GM21529 (cell line): ENCODE measurements around the gene PTPRE.

Experiments used
- ATAC-seq: cut with Tn5 transposase; IDR thresholded peaks from one replicate; pipeline ENCODE4 v1.9.1; 2021; ENCODE audit not compliant: unreplicated experiment

PTPRE gene

DNA sequence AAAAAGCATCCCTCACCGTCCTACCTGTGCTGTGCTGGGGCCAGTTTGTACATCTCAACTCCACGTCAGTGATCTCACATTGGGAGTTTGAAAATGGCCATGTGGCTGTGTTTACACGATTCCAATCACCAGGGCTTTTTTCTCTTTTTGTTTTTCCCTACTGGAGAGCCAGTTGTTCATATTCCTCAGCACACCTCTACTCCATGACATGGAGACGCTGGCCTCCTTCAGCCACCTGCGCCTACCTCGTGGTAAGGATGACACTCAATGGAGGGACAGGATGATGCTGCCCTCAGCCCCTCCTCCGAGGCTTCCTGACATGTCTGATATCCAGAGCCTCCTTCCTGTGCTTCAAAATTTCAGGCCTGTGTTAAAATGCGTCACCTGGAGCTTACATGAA lies 24.5 kb upstream of the PTPRE start:
- no peak for ATAC-seq

DNA sequence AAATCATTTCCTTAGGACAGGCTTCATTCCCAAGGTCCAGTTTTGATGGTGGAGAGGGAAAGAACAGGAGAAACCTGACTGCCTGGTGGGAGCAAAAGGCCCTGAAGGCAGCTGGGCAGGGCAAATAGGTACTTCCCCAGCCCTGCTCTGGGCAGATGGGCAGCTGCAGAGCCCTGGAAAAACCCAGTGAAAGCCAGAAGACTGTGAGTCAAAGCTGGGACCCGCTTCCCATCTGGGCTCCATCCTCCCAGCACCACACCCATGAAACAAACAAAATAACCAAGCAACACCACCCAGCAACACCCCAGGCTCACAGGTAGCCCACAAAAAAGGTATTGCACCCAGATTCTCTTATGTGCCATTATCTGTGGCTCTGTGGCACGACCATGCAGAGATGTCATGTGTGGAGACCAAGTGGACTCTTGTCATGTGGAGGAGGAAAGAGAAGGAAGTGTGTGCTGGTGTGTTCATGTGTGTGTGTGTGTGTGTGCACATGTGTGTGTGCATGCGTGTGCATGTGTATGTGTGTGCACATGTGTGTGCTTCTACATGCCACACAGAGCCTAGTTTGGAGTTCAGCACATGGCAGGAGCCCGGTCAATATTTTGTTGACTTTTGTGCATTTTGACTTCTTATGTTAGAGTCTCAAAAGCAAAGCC lies 24.0 kb upstream of the PTPRE start:
- no peak for ATAC-seq

DNA sequence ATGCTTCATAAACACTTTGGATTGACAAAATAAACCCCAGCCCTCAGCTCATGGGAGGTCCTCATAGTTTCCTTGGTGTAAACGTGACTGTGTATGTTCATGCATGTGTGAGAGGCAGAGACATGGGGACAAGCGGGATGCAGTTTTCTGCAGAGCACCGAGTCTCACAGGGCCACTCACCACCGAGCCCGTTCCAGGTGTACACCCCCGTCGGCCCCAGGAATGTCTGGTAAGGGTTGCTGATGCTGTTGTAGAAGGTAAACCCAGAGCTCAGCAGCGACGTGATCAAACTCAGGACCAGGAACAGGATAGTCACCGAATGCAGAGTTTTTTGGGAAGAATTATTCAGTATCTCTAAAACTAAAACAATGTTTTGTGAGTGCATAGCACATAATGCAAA lies 23.4 kb upstream of the PTPRE start:
- no peak for ATAC-seq

DNA sequence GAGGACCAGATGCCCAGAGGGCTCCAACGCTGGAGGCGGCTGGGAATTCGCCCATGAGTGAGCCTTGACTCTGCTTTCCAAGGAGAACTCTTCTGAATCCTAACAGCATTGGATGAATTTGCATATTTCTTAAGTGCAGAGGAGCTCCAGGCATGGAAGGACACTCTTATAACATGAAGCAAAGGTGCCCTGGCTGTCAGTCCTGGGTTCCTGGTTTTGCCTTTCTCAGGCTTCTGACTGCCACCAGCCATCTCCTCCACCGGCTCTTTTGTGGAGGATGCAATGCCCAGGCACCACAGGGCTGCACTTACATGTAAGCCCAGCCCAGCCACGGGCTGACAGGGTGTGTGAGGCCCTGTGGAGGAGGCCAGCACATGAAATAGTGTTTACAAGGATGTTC lies 22.4 kb upstream of the PTPRE start:
- ATAC-seq, result no peak

DNA sequence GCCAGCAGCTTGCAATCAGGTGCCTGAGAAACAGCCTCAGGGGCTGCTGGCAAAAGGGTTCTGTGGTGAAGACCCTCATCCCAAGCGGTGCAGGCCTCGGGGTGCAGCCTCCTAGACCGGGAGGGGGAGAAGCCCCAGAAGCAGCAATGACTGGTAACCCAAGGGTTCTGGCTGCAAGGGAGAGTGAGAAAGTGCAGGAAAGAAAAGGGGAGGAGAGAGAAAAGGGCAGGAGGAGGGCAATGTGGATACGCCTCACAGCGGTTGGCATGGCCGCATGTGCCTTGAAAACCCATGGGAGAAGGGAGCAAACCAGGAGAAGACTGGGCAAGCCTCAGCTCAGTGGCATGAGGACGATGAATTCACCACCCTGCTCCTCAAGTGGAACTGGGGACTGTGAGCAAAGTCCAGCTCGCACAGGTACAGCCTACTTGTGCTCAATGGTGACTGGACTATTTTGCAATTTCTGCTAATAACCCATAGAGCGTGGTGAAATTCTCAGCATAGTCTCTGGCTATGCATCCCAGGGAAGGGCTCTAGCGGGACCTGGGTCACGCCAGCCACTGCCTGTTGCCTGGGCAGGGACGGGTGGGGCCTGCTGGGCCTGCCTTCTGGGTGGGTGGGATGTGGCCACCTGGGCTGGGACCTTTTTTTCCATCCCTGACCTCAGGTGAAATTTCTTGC lies 20.4 kb upstream of the PTPRE start:
- ATAC-seq, result no peak

DNA sequence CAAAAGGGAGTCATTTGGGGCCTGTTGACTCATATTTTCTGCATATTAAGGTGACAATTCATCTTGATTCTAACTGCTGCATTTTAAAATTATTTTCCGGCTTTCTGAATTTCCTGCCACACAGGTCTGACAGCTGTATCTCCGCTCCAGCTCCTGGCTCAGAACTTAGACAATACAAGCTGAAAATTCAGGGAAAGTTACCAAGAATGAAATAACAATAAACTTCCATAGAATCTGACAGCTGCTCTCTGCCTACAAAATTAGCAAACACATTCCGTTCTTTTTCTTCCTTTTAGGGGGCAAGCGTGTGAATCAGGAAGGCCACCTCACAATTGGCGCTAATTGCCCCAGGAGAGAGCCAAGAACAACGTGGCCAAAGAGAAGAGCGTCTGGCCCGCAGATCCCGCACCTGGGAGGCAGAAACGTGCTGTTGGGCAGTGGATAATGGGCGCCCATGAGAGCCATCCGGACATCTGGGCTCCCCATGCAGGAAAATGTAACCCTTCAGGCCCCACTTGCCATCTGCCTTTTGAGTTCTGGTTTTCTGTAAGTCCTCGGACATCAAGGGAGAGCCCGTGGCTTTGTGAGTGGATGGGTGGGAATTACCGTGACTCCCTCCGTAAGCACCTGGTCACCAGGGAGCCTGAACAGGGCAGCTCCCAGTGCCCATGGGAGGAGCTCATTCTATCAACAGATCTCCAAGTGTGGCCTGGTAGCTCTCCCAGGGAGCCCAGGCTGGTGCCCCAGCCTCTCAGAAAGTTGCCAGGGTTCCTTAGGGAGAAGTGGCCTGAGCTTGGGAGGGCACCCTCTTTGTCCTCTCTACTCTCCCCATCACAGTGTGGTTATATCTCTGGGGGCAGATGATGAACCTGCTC lies 19.1 kb upstream of the PTPRE start:
- ATAC-seq, result no peak

DNA sequence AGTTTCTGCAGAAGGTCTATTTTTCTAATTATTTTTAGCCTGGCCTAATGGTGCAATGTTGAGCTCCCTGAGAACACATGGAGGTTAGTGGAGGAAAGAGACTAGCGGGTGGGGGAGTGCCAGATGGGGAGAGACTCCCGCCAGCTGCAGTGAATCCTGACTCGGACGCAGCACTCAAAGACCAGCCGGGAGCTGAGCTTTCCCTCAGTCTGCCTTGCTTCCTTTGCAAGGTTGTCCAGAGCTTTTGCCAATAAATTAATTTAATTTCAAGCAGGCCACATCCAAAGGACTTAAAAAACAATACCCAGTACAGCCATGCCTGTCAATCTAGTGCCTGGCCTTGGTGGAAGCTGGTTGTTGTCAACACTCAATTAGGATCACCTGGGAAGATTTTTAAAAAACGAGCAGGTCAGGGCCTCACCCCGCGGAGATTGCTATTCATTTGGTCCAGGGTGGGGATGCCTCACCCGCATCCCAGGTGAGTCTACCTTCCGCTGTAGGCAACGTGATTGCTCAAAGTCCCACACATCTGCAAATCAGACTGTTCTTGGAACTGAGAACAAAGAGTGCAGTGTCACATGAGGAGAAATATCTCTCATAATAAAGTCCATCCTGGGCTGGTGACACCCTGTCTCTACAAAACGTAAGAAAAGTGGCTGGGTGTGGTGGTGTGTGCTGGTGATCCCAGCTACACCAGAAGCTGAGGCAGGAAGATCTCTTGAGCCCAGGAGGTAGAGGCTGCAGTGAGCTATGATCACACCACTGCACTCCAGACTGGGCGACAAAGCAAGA lies 18.2 kb upstream of the PTPRE start:
- ATAC-seq, result no peak

DNA sequence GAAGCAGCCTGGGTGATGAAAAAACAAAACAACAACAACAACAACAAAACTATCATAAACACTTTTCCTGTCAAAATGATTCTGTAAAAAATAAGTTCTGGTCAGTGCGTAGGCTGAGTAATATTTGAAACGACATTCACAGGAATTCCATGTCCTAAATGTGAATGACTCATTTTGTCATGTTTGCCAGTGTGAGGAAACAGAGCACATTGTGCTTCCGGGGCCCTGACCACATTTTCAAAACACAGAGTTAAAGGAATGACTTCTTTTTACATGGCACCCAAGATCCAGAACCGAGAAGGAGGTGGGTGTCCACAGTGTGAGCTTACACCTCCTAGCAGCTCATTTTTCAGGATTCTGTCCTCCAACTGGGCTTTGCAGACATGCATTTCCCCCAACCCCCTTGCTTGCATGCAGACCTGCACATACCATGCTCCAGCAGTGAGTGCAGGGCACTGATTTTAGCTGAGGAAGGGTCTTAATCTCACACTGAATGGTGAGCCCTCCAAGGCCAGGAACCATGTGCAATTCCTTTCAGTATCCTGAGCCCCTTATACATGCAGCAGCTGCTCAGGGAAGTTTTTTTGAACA lies 17.2 kb upstream of the PTPRE start:
- no peak for ATAC-seq

DNA sequence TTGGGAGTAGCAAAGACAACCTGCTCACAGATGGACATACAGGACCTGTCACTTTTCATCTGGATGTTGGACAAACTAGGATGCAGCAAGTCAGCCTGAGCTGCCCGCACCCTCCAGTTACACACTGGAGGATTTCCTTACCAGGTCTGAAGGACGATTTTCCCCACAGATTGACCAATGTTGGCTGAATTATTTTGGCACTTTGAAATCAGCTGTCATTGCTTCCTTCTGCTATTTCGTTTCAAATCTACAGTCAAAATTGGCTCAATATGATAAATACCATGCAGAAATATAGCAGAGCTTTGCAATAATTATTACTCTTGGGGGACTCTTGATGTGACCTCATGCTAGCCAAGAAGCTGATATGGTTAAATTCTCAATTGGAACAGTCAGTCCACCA lies 16.7 kb upstream of the PTPRE start:
- ATAC-seq, result no peak

DNA sequence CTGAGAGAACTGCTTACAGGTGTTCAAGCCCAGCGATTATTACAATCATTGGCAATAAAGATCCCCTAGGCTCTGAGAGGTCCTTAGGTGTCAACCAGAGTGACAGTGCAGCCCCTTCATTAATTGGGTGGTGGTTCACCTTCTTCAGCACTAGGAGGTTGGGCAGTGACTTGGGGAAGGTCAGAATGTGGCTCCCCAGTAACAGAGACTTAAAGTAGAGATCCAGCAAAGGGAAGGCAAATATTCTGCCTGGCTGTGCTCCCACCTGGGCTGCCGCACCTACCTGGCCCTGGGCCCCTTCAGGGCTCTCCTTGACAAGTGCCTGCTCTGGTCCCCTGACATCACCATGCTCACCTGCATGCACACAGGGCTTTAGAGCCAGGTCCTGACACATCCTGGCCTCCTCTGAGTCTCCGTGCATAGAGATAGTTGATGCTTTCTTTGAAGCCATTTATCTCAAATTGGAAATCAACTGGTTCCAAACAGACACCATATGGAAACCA lies 16.0 kb upstream of the PTPRE start:
- no peak for ATAC-seq

DNA sequence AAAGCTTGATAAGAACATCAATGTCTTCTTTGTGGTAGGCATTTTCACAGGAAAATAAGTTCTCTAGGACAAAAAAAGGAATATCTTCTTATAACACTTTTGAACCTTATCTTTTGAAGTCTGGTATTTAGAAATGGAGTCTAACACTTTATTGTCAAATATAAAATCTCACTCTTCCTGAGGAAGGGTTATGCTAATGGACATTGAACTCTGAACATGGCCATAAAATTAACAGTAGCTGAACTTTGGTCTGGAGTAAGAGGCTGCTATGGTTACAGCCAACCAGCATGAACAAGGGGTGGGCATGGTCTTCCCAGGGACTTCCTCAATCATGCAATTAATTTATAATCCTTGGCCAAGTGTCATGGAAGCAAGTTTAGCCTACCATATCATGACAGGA lies 14.2 kb upstream of the PTPRE start, which contains the start of gene CLRN3:
Gene CLRN3 (minus strand): TSS at position 199 of the 400 bp plus-strand sequence. CDS start 157 bp downstream, at position 42.
- ATAC-seq, result no peak

DNA sequence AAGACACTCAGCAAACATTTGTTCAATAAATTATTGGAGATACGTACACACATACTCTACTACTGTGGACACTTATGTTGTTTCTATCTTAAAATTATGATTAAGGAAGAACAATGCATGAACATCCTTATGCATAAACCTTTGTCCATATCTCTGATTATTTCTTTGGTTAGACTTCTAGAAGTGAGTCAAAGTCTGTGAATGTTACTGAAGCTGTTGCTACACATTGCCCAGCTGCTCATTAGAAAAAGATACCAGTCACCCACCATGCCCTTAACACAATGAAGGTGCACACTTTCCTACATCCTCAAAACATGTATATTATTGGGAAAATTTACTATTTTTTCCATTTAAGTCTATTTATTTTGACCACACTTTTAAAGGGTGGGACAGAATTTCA lies 12.8 kb upstream of the PTPRE start:
- no peak for ATAC-seq

DNA sequence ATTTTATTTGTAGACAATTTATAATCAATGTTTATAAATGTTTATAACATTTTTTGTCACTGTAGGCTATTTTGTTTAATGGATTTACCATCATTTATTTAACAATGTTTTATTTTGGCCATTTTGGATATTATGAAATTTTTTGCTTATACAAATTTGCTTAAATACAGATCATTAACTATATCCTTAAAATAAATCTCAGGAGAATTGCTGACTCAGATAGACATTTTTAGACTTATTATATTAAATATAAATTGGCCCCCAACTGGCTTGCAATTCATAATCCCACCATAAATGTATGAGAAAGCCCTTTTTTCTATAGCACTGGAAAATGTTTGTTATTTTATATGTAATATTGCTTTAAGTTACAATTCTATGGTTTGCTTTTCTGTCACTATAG lies 10.3 kb upstream of the PTPRE start:
- no peak for ATAC-seq

DNA sequence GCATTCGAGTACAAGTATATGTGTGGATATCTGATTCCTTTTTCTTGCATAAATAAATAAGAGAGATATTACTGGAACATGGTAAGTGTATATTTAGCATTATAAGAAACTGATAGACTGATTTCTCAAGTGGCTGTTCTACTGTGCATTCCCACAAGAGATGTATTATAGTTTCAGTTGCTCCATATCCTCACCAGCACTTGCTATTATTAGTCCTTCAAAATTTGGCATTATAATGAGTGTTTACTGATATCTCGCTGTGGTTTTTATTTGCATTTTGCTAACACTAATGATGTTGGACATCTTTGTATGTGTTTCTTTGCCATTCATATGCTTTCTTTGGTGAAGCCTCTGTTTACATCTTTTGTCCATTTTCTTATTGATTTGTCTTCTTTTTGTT lies 9.7 kb upstream of the PTPRE start:
- ATAC-seq, result no peak

DNA sequence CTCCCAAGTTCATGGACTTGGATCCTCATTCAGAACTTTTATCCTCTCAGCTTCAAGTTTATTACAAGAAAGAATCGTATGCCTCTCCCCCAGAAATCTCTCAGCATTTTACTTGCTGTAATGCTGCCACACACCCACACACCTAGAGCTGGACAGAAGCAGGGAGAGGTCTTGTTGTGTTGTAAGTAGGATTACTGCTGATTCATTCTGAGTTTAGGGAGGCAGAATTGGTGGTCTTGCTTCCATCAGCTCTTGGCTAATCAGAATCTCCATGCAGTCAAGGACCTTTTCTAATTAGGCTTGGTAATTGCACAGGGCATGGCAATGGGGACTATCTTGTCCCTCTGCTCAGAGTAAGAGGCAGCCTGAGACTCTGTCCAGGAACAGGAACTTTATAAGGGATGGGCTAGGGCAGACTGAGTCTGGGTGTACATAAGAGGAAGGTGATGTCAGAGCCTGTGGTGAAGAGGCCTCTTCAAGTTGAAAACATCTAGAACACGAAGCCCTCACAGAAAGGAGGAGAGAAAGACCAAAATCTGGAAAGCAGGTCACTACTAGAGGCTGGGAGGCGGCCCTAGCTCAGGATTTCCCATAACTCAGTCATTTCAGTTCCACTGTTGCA lies 7.0 kb upstream of the PTPRE start:
- no peak for ATAC-seq

DNA sequence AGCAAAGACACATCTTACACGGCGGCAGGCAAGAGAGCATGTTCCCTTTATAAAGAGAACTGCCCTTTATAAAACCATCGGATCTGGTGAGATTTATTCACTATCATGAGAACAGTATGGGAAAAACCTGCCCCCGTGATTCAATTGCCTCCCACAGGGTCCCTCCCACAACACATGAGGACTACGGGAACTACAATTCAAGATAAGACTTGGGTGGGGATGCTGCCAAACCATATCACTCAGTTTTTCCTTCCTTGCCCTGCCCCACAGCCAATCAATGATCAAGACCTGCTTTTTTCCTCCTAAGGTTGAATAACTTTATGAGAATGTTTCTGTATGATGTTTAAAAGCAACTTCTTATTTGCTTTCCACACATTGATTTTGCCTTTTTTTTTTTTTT lies 3.1 kb upstream of the PTPRE start:
- ATAC-seq, result no peak

DNA sequence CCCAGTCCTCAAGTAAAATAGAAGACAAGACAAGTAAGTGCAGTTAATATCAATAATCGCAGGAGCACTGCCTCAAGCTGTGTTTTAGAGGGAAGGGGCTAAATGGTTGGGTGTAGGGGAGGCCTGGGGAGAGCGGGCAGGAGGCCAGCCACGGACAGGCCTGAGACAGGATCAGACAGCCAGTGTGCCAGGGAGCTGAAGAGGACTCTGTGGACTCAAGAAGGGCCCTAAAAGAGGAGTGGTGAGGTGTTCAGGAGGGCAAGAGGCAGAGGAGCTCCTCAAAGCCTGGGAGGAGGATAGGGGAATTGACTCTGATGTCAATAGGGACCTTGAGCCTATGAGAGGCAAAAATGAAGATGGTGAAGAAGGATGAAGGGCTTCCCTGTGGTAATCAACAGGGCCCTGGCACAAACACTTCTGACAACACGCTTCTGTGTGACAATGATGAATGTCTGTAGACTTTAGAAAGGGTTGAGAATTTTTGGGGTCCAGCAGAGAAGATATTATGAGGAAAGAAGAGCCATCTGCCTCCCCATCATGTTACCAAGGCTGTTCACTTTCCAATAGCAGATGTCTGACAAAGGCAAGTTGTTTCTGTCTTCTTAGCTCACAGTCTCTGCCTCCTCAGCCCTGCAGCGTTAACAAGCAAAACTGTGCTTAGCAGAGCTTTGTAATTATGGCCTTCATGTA lies 2.4 kb upstream of the PTPRE start:
- ATAC-seq, result no peak

DNA sequence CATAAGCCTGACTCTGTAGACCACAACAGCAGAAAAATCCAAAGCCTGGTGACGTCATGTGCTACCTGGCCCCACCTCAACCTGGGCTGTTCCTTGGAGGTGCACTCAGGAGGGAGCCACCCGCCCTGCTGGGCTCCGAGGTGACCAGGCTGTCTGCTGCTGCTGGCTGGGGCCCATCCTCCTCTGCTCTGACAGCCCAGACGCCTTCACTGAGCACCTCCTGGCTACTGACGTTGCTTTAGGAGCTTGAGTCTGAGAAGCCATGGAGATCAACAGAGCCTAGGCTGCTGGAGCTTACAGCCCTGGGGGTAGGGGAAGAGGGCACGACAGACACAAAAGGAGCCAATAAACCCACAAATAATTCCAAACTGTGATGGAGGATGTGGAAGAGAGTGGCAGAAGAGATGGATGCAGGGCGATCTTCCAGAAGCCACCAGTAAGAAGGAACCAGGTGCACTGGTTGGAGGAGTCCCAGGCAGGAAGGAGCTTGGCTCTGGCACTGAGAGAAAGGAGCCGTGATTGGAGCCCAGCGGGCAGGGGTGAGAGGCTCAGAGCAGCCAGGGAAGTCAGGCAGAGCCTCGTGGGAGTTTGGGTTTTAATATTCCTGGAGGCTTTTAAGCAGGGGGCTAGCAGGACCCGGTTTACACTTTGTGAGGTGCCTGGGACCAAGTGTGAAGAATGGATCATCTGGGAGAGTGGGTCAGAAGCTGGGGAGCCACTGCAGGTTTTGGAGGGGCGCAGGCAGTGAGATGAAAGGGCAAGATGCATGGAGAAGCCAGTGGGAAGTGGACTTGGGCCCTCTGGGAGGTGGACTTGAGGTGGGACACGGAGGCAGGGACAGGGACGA lies 1.7 kb upstream of the PTPRE start:
- ATAC-seq, result no peak

DNA sequence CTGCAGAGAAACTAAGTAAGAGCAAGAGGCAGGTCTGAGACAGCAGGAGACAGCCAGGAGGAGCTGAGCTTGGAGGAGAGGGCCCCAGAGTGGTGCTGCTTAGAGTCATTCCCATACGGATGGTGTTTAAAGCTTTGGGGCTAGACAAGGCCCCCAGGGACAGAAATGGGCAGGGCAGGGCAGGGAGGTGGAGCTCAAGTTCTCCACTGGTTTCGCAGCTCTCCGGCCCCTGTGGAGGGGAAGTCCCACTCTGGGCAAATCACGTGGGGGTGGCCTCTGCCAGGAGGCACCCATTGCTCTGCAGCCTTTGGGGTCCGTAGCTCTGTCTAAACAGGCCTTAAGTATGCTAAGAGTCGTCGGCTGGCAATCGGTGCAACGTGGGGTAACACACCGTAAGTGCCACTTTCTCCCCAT lies 1.0 kb upstream of the PTPRE start:
- no peak for ATAC-seq
